ENCODE measurements around the gene CEBPZ.

DNA sequence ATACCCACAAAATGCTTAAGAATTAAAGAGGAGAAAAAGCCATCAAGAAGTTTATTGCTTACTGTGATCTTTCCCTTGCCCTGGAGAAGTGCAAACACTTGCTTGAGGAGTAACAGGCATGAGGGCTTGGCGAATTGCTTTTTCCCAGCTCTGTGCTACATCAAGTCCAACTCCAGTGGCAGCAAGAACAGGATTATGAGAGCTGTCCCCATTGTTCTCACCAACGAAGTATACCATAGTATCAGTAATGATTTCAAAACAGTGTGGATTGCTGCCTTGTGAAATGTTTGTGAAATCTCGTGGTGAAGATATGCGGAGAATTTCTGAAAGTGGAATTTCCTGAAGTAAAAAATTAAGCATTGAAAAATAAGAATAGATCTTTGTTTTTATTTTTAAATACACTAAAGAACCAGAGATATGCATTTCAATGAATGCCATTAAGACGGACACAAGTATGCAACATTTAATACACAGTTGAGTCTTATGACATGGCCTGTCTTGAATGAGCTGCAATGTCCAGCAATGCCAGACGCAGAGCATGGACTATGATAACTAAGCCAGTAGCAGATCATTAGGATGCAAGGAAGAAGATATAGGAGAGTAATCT, 43.1 kb upstream of the CEBPZ start:
- TF ChIP-seq, protein P1, sequence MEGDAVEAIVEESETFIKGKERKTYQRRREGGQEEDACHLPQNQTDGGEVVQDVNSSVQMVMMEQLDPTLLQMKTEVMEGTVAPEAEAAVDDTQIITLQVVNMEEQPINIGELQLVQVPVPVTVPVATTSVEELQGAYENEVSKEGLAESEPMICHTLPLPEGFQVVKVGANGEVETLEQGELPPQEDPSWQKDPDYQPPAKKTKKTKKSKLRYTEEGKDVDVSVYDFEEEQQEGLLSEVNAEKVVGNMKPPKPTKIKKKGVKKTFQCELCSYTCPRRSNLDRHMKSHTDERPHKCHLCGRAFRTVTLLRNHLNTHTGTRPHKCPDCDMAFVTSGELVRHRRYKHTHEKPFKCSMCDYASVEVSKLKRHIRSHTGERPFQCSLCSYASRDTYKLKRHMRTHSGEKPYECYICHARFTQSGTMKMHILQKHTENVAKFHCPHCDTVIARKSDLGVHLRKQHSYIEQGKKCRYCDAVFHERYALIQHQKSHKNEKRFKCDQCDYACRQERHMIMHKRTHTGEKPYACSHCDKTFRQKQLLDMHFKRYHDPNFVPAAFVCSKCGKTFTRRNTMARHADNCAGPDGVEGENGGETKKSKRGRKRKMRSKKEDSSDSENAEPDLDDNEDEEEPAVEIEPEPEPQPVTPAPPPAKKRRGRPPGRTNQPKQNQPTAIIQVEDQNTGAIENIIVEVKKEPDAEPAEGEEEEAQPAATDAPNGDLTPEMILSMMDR (CRISPR knock-in tag; IDR thresholded peaks at IDR 0.05): no peak
- TF ChIP-seq POLR2AphosphoS5 (IDR thresholded peaks at IDR 0.05; ENCODE audit: low read depth, low read length) (no peak), NCOR1 (IDR thresholded peaks at IDR 0.05; ENCODE audit: borderline replicate concordance, low read length) (no peak), POLR2A (IDR thresholded peaks at IDR 0.05; ENCODE audit: insufficient read depth in 1 of 2, low read depth in 2 of 2, low read length in 2 of 2) (no peak), ZNF431 (CRISPR knock-in tag; IDR thresholded peaks at IDR 0.05; ENCODE audit: borderline replicate concordance, low read depth) (no peak), FOXM1 (CRISPR knock-in tag; IDR thresholded peaks at IDR 0.05) (no peak), MXD4 (CRISPR knock-in tag; IDR thresholded peaks at IDR 0.05) (no peak), CAMTA2 (CRISPR knock-in tag; IDR thresholded peaks at IDR 0.05; ENCODE audit: borderline replicate concordance) (no peak), ZNF274 (CRISPR knock-in tag; IDR thresholded peaks at IDR 0.05) (no peak)
- TF ChIP-seq, protein P2, sequence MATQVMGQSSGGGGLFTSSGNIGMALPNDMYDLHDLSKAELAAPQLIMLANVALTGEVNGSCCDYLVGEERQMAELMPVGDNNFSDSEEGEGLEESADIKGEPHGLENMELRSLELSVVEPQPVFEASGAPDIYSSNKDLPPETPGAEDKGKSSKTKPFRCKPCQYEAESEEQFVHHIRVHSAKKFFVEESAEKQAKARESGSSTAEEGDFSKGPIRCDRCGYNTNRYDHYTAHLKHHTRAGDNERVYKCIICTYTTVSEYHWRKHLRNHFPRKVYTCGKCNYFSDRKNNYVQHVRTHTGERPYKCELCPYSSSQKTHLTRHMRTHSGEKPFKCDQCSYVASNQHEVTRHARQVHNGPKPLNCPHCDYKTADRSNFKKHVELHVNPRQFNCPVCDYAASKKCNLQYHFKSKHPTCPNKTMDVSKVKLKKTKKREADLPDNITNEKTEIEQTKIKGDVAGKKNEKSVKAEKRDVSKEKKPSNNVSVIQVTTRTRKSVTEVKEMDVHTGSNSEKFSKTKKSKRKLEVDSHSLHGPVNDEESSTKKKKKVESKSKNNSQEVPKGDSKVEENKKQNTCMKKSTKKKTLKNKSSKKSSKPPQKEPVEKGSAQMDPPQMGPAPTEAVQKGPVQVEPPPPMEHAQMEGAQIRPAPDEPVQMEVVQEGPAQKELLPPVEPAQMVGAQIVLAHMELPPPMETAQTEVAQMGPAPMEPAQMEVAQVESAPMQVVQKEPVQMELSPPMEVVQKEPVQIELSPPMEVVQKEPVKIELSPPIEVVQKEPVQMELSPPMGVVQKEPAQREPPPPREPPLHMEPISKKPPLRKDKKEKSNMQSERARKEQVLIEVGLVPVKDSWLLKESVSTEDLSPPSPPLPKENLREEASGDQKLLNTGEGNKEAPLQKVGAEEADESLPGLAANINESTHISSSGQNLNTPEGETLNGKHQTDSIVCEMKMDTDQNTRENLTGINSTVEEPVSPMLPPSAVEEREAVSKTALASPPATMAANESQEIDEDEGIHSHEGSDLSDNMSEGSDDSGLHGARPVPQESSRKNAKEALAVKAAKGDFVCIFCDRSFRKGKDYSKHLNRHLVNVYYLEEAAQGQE (IDR thresholded peaks at IDR 0.05; ENCODE audit: borderline replicate concordance in 1 of 2, low read depth in 1 of 2, low read length in 2 of 2): no peak
- TF ChIP-seq, protein P3, sequence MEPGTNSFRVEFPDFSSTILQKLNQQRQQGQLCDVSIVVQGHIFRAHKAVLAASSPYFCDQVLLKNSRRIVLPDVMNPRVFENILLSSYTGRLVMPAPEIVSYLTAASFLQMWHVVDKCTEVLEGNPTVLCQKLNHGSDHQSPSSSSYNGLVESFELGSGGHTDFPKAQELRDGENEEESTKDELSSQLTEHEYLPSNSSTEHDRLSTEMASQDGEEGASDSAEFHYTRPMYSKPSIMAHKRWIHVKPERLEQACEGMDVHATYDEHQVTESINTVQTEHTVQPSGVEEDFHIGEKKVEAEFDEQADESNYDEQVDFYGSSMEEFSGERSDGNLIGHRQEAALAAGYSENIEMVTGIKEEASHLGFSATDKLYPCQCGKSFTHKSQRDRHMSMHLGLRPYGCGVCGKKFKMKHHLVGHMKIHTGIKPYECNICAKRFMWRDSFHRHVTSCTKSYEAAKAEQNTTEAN (CRISPR knock-in tag; conservative IDR thresholded peaks at IDR 0.05): no peak
- TF ChIP-seq, protein P4, sequence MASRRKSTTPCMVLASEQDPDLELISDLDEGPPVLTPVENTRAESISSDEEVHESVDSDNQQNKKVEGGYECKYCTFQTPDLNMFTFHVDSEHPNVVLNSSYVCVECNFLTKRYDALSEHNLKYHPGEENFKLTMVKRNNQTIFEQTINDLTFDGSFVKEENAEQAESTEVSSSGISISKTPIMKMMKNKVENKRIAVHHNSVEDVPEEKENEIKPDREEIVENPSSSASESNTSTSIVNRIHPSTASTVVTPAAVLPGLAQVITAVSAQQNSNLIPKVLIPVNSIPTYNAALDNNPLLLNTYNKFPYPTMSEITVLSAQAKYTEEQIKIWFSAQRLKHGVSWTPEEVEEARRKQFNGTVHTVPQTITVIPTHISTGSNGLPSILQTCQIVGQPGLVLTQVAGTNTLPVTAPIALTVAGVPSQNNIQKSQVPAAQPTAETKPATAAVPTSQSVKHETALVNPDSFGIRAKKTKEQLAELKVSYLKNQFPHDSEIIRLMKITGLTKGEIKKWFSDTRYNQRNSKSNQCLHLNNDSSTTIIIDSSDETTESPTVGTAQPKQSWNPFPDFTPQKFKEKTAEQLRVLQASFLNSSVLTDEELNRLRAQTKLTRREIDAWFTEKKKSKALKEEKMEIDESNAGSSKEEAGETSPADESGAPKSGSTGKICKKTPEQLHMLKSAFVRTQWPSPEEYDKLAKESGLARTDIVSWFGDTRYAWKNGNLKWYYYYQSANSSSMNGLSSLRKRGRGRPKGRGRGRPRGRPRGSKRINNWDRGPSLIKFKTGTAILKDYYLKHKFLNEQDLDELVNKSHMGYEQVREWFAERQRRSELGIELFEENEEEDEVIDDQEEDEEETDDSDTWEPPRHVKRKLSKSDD (CRISPR knock-in tag; IDR thresholded peaks at IDR 0.05; ENCODE audit: low read depth): no peak
